Testis (tissue), 3 donors: Measurements from ENCODE around the gene CCDC97. TPM values are rescaled to one million over a fixed set of nuclear protein-coding genes. Genes with fewer than 3 reads are reported as not detected.
"Not testable (repeated sequence)": the region's sequence is repeated elsewhere in the genome, so short reads cannot be mapped to it uniquely, and the experiment has no call there.

Experiments
- DNase-seq: peaks from one replicate; pipeline ENCODE4 v3.0.0-alpha.2; 2019
- H3K27ac ChIP-seq, 2 donors: fragments of 200-600 bp; sonication (generic); one replicate each; pipeline ENCODE4 v1.5.1; 2019
- H3K27me3 ChIP-seq: fragments of 200-600 bp; sonication (generic); one replicate; pipeline ENCODE4 v1.5.1; 2019
- H3K36me3 ChIP-seq: fragments of 200-600 bp; sonication (generic); one replicate; pipeline ENCODE4 v1.5.1; 2017; ENCODE audit warnings: low read depth; ENCODE audit errors: missing control alignments
- H3K4me1 ChIP-seq: fragments of 200-600 bp; sonication (generic); one replicate; pipeline ENCODE4 v1.5.1; 2019
- H3K4me3 ChIP-seq, 2 donors: fragments of 200-600 bp; sonication (generic); one replicate each; pipeline ENCODE4 v1.5.1; 2017 to 2019
- H3K9me3 ChIP-seq: fragments of 200-600 bp; sonication (generic); one replicate; pipeline ENCODE4 v1.5.1; 2017
- CTCF ChIP-seq, 3 experiments: fragments of 450-650 bp in 2 of 3; fragments of 200-600 bp in 1 of 3; sonication (generic) in 1 of 3; IDR thresholded peaks; one replicate each; pipeline ENCODE4 v1.5.1; 2016 to 2019; ENCODE audit warnings: antibody characterized with exemption in 3 of 3, mild to moderate bottlenecking in 2 of 3, moderate library complexity in 1 of 3
- POLR2A ChIP-seq: fragments of 450-650 bp; IDR thresholded peaks from one replicate; pipeline ENCODE4 v1.6.1; 2017; ENCODE audit warnings: antibody characterized with exemption, mild to moderate bottlenecking, moderate library complexity
- WGBS, 2 donors: methylation state at CpG; one replicate each; pipeline ENCODE4 v1.1.5; 2018; 5-methylcytosine and 5-hydroxymethylcytosine counted together
- intact Hi-C: fragments of 100-400 bp; cut with DNase I; formaldehyde crosslinking; loops from one replicate; pipeline ENCODE4 v1.15.1; 2023; ENCODE audit warnings: low total_unique reads
- polyA plus RNA-seq: library from polyadenylated mRNA; stranded (reverse); fragments of 350-450 nt; fragmentation: Illumina TruSeq; extraction: RNeasy Lipid Tissue Mini Kit (QIAGEN cat#74804); gene quantifications from one replicate; pipeline ENCODE4 v1.2.3, GENCODE V29; 2014; ENCODE audit warnings: low read depth, low replicate concordance; ENCODE audit not compliant: insufficient read depth
- total RNA-seq, 2 donors: library from RNA; depleted of rRNA; stranded (reverse); fragments of >200 nt; gene quantifications; one replicate each; pipeline ENCODE4 v1.2.3, GENCODE V29; 2016

CCDC97 gene
- total and polyA plus RNA-seq, 3 donors from 2014 or later: 36.2 to 57.8 (median 40.2) TPM

- 88 to 89% methylated on average over 1 of the region's 1 CpG for WGBS, 2 donors
- intact Hi-C loops: no loop called here
- Histone ChIP-seq H3K27ac (no peak overlapping the region), H3K36me3 (no peaks in the 10 kb centered on the region), H3K27me3 (no peaks in the 10 kb centered on the region), H3K4me3 (no peak overlapping the region), H3K4me1 (peaks cover 14% of the 10 kb centered on the region), H3K9me3 (no peaks in the 10 kb centered on the region)
- TF ChIP-seq POLR2A (no peak), CTCF (IDR thresholded peaks at IDR 0.05) (peak in 1 of 3 experiments; percentile 11)
- DNase-seq: no peak
Observed at GRCh38 chr19:41366089-41366488, 56.1 kb downstream of the CCDC97 start.

GRCh38 chr19:41367848-41368301 is 57.9 kb downstream of the CCDC97 start:
- no peak overlapping the region for H3K27ac ChIP-seq
- no peak for TF ChIP-seq POLR2A
- no peak for TF ChIP-seq CTCF (IDR thresholded peaks at IDR 0.05)
- intact Hi-C loops: no loop called here
- H3K27me3 ChIP-seq: no peaks in the 10 kb centered on the region
- H3K9me3 ChIP-seq: no peaks in the 10 kb centered on the region
- H3K4me1 ChIP-seq: peaks cover 14% of the 10 kb centered on the region
- H3K4me3 ChIP-seq: no peak overlapping the region
- DNase-seq: no peak
- WGBS, 2 donors: 65 to 71% methylated on average over 6 of the region's 6 CpGs
- H3K36me3 ChIP-seq: no peaks in the 10 kb centered on the region

GRCh38 chr19:41369769-41370168 is 59.8 kb downstream of the CCDC97 start:
- no peak for DNase-seq

GRCh38 chr19:41371119-41371518 is 61.1 kb downstream of the CCDC97 start:
- not testable (repeated sequence) for DNase-seq

More at GRCh38 chr19:41369769-41370168, 59.8 kb downstream of the CCDC97 start:
- no peaks in the 10 kb centered on the region for H3K27me3 ChIP-seq
- 95 to 96% methylated on average over 2 of the region's 2 CpGs for WGBS, 2 donors
- H3K4me1 ChIP-seq: peaks cover 16% of the 10 kb centered on the region
- no peak for TF ChIP-seq POLR2A
- TF ChIP-seq CTCF (IDR thresholded peaks at IDR 0.05): no peak
- H3K36me3 ChIP-seq: no peaks in the 10 kb centered on the region
- no peak overlapping the region for H3K4me3 ChIP-seq
- no peaks in the 10 kb centered on the region for H3K9me3 ChIP-seq
- no peak overlapping the region for H3K27ac ChIP-seq
- intact Hi-C loops: no loop called here

GRCh38 chr19:41371541-41371940 is 61.6 kb downstream of the CCDC97 start:
- Histone ChIP-seq H3K4me1 (peaks cover 11% of the 10 kb centered on the region), H3K4me3 (no peak overlapping the region), H3K27ac (no peak overlapping the region), H3K36me3 (no peaks in the 10 kb centered on the region), H3K27me3 (no peaks in the 10 kb centered on the region), H3K9me3 (no peaks in the 10 kb centered on the region)
- WGBS, 2 donors: 94 to 97% methylated on average over 8 of the region's 8 CpGs
- DNase-seq: no peak
- intact Hi-C loops: no loop called here
- TF ChIP-seq POLR2A (no peak), CTCF (IDR thresholded peaks at IDR 0.05) (no peak)

More at GRCh38 chr19:41371119-41371518, 61.1 kb downstream of the CCDC97 start:
- H3K9me3 ChIP-seq, H3K27me3 ChIP-seq, intact Hi-C loops, H3K27ac ChIP-seq, H3K4me3 ChIP-seq, H3K36me3 ChIP-seq: not testable (repeated sequence)
- peaks cover 11% of the 10 kb centered on the region for H3K4me1 ChIP-seq
- WGBS, 2 donors: 95 to 96% methylated on average over 5 of the region's 5 CpGs
